ENCODE measurements around the gene CD302. TPM values are rescaled to one million over a fixed set of nuclear protein-coding genes. Genes with fewer than 3 reads are reported as not detected.
"Not testable (repeated sequence)": the region's sequence is repeated elsewhere in the genome, so short reads cannot be mapped to it uniquely, and the experiment has no call there.

The CD302 gene
- polyA plus RNA-seq, 1 donor: 42.7 TPM

DNA sequence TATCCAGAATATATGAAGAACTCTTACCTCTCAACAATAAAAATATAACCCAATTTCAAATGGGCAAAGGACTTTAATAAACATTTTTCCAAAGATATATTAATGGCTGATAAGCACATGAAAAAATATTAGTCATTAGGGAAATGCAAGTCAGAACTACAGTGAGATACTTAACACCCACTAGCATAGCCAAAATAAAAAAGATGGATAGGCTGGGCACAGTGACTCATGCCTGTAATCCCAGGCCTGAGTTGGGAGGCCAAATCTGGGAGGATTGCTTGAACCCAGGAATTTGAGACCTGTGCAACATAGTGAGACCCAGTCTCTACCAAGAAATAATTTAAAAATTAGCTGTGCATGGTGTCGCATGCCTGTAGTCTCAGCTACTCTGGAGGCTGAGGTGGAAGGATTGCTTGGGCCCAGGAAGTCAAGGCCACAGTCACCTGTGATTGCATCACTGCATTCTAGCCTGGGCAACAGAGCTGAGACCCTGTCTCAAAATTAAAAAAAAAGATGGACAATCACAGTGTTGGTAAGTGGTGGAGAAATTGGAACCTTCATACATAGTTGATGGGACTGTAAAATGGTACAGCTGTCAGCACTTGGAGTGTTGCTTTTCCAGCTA lies 60.6 kb downstream of the CD302 start:
- H3K27me3 ChIP-seq (ENCODE audit: control insufficient read depth, insufficient read depth, low read length): no peaks in the 10 kb centered on the region
- no CpG with 5 or more reads among the region's 1 CpG for WGBS (ENCODE audit: insufficient coverage, low lambda C conversion rate)
- no peak for DNase-seq
- no peak overlapping the region for H3K27ac ChIP-seq (ENCODE audit: low read length)
- peaks cover 42% of the 10 kb centered on the region for H3K36me3 ChIP-seq (ENCODE audit: control insufficient read depth, insufficient read depth, low read length)
- no peaks in the 10 kb centered on the region for H3K9me3 ChIP-seq (ENCODE audit: control insufficient read depth, low read depth, low read length)
- no peaks in the 10 kb centered on the region for H3K4me1 ChIP-seq (ENCODE audit: control insufficient read depth, insufficient read depth, low read length)
- H3K4me3 ChIP-seq (ENCODE audit: low read length): no peak overlapping the region

DNA sequence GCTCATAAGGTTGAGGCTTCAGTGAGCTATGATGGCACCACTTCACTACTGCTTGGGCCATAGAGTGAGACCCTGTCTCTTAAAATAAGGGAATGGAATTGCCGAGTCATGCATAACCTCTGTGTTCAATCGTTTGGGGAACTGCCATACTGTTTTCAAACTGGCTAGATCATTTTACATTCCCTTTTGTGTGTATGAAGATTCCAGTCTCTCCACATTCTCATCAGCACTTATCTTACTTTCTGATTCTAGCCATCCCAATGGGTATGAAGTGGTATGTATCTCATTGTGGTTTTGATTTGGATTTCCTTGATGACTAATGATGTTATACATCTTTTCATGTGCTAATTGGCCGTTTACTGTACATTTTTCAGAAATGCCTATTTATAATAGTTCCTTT lies 62.0 kb downstream of the CD302 start:
- 100% methylated on average over 2 of the region's 3 CpGs for WGBS (ENCODE audit: insufficient coverage, low lambda C conversion rate)
- no peak for DNase-seq
- H3K4me3 ChIP-seq (ENCODE audit: low read length): no peak overlapping the region
- no peaks in the 10 kb centered on the region for H3K9me3 ChIP-seq (ENCODE audit: control insufficient read depth, low read depth, low read length)
- no peaks in the 10 kb centered on the region for H3K27me3 ChIP-seq (ENCODE audit: control insufficient read depth, insufficient read depth, low read length)
- no peak overlapping the region for H3K27ac ChIP-seq (ENCODE audit: low read length)
- no peaks in the 10 kb centered on the region for H3K4me1 ChIP-seq (ENCODE audit: control insufficient read depth, insufficient read depth, low read length)
- H3K36me3 ChIP-seq (ENCODE audit: control insufficient read depth, insufficient read depth, low read length): peaks cover 44% of the 10 kb centered on the region

DNA sequence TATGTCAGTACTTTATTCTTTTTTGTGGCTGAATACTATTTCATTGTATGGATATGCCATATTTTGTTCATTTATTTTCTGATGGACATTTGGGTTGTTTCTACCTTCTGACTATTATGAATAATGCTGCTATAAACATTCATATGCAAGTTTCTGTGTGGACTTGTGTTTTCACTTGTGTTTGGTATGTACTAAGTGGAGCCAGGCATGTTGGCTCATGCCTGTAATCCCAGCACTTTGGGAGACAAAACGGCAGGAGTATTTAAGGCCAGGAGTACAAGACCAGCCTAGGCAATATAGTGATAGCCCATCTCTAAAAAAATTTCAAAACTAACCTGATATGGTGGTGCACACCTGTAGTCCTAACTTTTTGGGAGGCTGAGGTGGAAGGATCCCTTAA lies 62.4 kb downstream of the CD302 start:
- H3K36me3 ChIP-seq (ENCODE audit: control insufficient read depth, insufficient read depth, low read length): peaks cover 48% of the 10 kb centered on the region
- H3K9me3 ChIP-seq (ENCODE audit: control insufficient read depth, low read depth, low read length): no peaks in the 10 kb centered on the region
- no CpG with 5 or more reads among the region's 1 CpG for WGBS (ENCODE audit: insufficient coverage, low lambda C conversion rate)
- H3K4me1 ChIP-seq (ENCODE audit: control insufficient read depth, insufficient read depth, low read length): no peaks in the 10 kb centered on the region
- DNase-seq: no peak
- no peak overlapping the region for H3K27ac ChIP-seq (ENCODE audit: low read length)
- no peaks in the 10 kb centered on the region for H3K27me3 ChIP-seq (ENCODE audit: control insufficient read depth, insufficient read depth, low read length)
- no peak overlapping the region for H3K4me3 ChIP-seq (ENCODE audit: low read length)

DNA sequence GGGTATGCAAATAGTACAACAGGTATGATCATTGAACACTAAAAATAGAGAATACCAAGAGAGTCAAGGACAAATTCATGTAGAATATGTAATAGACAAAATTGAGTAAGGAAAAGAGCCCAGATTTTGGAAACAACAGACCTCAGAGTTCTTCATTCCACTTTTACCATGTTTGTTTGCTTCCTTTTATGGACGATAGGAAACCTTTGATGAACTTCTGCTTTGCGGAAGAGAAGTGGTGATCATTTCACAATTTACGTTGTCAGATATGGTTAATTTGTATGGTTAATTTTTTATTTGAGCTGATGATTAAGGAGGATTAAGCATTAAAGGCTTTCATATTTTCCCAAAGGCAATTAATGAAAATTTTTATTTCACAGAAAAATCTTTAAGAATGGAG lies 69.4 kb downstream of the CD302 start:
- no peak overlapping the region for H3K27ac ChIP-seq (ENCODE audit: low read length)
- no peaks in the 10 kb centered on the region for H3K9me3 ChIP-seq (ENCODE audit: control insufficient read depth, low read depth, low read length)
- no peak for DNase-seq
- H3K4me1 ChIP-seq (ENCODE audit: control insufficient read depth, insufficient read depth, low read length): no peaks in the 10 kb centered on the region
- 89% methylated on average over 3 of the region's 3 CpGs for WGBS (ENCODE audit: insufficient coverage, low lambda C conversion rate)
- no peak overlapping the region for H3K4me3 ChIP-seq (ENCODE audit: low read length)
- no peaks in the 10 kb centered on the region for H3K27me3 ChIP-seq (ENCODE audit: control insufficient read depth, insufficient read depth, low read length)
- peaks cover 32% of the 10 kb centered on the region for H3K36me3 ChIP-seq (ENCODE audit: control insufficient read depth, insufficient read depth, low read length)

DNA sequence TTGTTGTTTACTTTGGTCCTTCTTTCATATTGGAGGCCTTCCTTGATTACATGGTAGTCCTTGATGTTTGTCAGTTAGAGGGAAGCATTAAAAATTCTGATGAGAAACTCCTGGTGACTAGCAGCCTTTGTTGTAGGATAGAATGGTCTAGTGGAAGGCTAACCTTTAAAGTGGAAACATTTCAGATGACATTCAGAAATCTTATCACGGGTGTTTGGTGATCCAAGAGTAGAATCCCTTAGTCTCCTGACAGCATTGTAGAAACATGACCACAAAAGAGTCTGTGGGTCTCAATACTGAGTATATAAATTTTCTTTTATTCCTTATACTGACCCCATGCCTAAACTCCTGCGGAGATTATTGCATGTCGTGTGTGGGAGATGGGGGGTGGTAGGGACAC lies 72.3 kb downstream of the CD302 start:
- no peaks in the 10 kb centered on the region for H3K27me3 ChIP-seq (ENCODE audit: control insufficient read depth, insufficient read depth, low read length)
- no peaks in the 10 kb centered on the region for H3K4me1 ChIP-seq (ENCODE audit: control insufficient read depth, insufficient read depth, low read length)
- peaks cover 22% of the 10 kb centered on the region for H3K36me3 ChIP-seq (ENCODE audit: control insufficient read depth, insufficient read depth, low read length)
- H3K9me3 ChIP-seq (ENCODE audit: control insufficient read depth, low read depth, low read length): no peaks in the 10 kb centered on the region
- no peak overlapping the region for H3K27ac ChIP-seq (ENCODE audit: low read length)
- WGBS (ENCODE audit: insufficient coverage, low lambda C conversion rate): no CpG with 5 or more reads among the region's 3 CpGs
- H3K4me3 ChIP-seq (ENCODE audit: low read length): no peak overlapping the region
- DNase-seq: no peak

DNA sequence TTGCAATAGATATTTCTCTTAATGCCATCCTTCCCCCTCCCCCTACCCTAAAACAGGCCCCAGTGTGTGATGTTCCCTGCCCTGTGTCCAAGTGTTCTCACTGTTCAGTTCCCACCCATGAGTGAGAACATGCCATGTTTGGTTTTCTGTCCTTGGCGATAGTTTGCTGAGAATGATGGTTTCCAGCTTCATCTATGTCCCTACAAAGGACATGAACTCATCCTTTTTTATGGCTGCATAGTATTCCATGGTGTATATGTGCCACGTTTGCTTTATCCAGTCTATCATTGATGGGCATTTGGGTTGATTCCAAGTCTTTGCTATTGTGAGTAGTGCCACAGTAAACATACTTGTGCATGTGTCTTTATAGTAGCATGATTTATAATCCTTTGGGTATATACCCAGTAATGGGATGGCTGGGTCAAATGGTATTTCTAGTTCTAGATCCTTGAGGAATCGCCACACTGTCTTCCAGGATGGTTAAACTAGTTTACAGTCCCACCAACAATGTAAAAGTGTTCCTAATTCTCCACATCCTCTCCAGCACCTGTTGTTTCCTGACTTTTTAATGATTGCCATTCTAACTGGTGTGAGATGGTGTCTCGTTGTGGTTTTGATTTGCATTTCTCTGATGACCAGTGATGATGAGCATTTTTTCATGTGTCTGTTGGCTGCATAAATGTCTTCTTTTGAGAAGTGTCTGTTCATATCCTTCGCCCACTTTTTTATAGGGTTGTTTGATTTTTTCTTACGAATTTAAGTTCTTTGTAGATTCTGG lies 73.0 kb downstream of the CD302 start:
- no CpG with 5 or more reads among the region's 6 CpGs for WGBS (ENCODE audit: insufficient coverage, low lambda C conversion rate)
- not testable (repeated sequence) for H3K4me3 ChIP-seq (ENCODE audit: low read length); DNase-seq; H3K4me1 ChIP-seq (ENCODE audit: control insufficient read depth, insufficient read depth, low read length); H3K9me3 ChIP-seq (ENCODE audit: control insufficient read depth, low read depth, low read length); H3K27me3 ChIP-seq (ENCODE audit: control insufficient read depth, insufficient read depth, low read length); H3K27ac ChIP-seq (ENCODE audit: low read length)
- peaks cover 22% of the 10 kb centered on the region for H3K36me3 ChIP-seq (ENCODE audit: control insufficient read depth, insufficient read depth, low read length)

DNA sequence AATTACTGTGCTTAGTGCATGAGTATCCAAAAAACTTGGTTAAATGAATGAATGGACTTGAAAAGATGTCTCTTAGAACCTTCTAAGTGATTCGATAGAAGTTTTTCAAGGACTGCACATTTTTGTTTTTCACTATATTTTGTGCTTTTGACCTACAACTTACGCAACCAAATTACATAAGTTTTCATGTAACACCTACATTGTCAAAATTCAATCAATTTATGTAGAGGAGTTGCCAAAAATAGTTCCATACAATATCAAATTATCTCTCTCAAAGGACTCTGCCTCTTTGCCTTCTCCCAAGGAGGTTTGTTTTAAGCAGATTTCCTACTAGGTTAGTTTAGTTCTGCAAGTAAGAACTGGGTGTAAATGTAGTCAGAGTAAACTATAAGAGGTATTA lies 75.4 kb downstream of the CD302 start:
- peaks cover 30% of the 10 kb centered on the region for H3K36me3 ChIP-seq (ENCODE audit: control insufficient read depth, insufficient read depth, low read length)
- H3K4me3 ChIP-seq (ENCODE audit: low read length): no peak overlapping the region
- H3K27me3 ChIP-seq (ENCODE audit: control insufficient read depth, insufficient read depth, low read length): no peaks in the 10 kb centered on the region
- H3K27ac ChIP-seq (ENCODE audit: low read length): no peak overlapping the region
- no peaks in the 10 kb centered on the region for H3K4me1 ChIP-seq (ENCODE audit: control insufficient read depth, insufficient read depth, low read length)
- 100% methylated on average over 1 of the region's 2 CpGs for WGBS (ENCODE audit: insufficient coverage, low lambda C conversion rate)
- H3K9me3 ChIP-seq (ENCODE audit: control insufficient read depth, low read depth, low read length): no peaks in the 10 kb centered on the region
- DNase-seq: no peak

DNA sequence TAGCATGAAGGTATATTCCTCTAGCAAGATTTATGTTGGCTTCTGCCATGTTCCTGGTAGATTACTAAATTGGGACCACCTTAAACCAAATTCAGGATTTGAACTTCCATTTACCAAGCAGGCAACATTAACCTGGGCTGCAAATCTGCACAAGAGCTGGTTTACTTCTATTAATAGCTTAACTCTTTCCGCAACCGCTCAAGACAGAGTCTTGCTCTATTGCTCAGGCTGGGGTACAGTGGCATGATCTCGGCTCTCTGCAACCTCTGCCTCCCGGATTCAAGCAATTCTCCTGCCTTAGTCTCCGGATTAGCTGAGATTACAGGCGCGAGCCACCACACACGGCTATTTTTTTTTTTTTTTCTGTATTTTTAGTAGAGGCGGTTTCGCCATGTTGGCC lies 77.3 kb downstream of the CD302 start:
- WGBS (ENCODE audit: insufficient coverage, low lambda C conversion rate): 100% methylated on average over 3 of the region's 10 CpGs

More for the DNA sequence above, 77.3 kb downstream of the CD302 start:
- H3K9me3 ChIP-seq (ENCODE audit: control insufficient read depth, low read depth, low read length): no peaks in the 10 kb centered on the region
- no peaks in the 10 kb centered on the region for H3K4me1 ChIP-seq (ENCODE audit: control insufficient read depth, insufficient read depth, low read length)
- H3K4me3 ChIP-seq (ENCODE audit: low read length): no peak overlapping the region
- no peak for DNase-seq
- H3K36me3 ChIP-seq (ENCODE audit: control insufficient read depth, insufficient read depth, low read length): peaks cover 36% of the 10 kb centered on the region
- H3K27ac ChIP-seq (ENCODE audit: low read length): no peak overlapping the region
- no peaks in the 10 kb centered on the region for H3K27me3 ChIP-seq (ENCODE audit: control insufficient read depth, insufficient read depth, low read length)

Other genes starting within 250 kb of the CD302 start
- gene BAZ2B, start 181.7 kb downstream of the CD302 start, polyA plus RNA-seq: 52.9 TPM
- 79.0 TPM for gene MARCHF7, start 85.7 kb downstream of the CD302 start, polyA plus RNA-seq
- gene LY75, start 106.5 kb upstream of the CD302 start, polyA plus RNA-seq: 54.7 TPM

Measured in large intestine (tissue), 3 donors.